GM19452 (cell line): ENCODE data around the gene USP10.

Experiments
- ATAC-seq: cut with Tn5 transposase; IDR thresholded peaks from one replicate; pipeline ENCODE4 v1.9.1; 2021; ENCODE audit not compliant: unreplicated experiment

The USP10 gene

GRCh38 chr16:84800158-84800978, 100.6 kb downstream of the USP10 start:
- ATAC-seq, result no peak

- no peak for ATAC-seq
Observed at GRCh38 chr16:84803146-84803545, 103.3 kb downstream of the USP10 start.

GRCh38 chr16:84804326-84804725, 104.5 kb downstream of the USP10 start:
- no peak for ATAC-seq

GRCh38 chr16:84806256-84806889, 106.6 kb downstream of the USP10 start:
- no peak for ATAC-seq

GRCh38 chr16:84806890-84807258, 107.1 kb downstream of the USP10 start:
- no peak for ATAC-seq

GRCh38 chr16:84807776-84808175, 108.0 kb downstream of the USP10 start:
- no peak for ATAC-seq

- ATAC-seq, result no peak
Observed at GRCh38 chr16:84808826-84809225, 109.0 kb downstream of the USP10 start.

GRCh38 chr16:84810518-84811273, 110.9 kb downstream of the USP10 start:
- no peak for ATAC-seq

GRCh38 chr16:84811529-84811928, 111.7 kb downstream of the USP10 start:
- ATAC-seq, result no peak

GRCh38 chr16:84813141-84813934, 113.5 kb downstream of the USP10 start:
- no peak for ATAC-seq

GRCh38 chr16:84815462-84815861, 115.7 kb downstream of the USP10 start:
- ATAC-seq, result no peak

GRCh38 chr16:84816023-84816422, 116.2 kb downstream of the USP10 start:
- ATAC-seq, result no peak

- no peak for ATAC-seq
Observed at GRCh38 chr16:84816485-84816884, 116.7 kb downstream of the USP10 start.

GRCh38 chr16:84817206-84817605, 117.4 kb downstream of the USP10 start:
- ATAC-seq, result no peak

GRCh38 chr16:84817613-84818012, 117.8 kb downstream of the USP10 start:
- ATAC-seq, result no peak

GRCh38 chr16:84818133-84818532, 118.3 kb downstream of the USP10 start:
- no peak for ATAC-seq

- no peak for ATAC-seq
Observed at GRCh38 chr16:84818989-84819643, 119.3 kb downstream of the USP10 start.

- ATAC-seq, result no peak
Observed at GRCh38 chr16:84819644-84820304, 120.0 kb downstream of the USP10 start, which contains the start of gene CRISPLD2. Gene CRISPLD2 (plus strand): TSS chr16:84819985. CDS start chr16:84838496, 18,511 bp downstream.

GRCh38 chr16:84820305-84820684, 120.5 kb downstream of the USP10 start:
- no peak for ATAC-seq

GRCh38 chr16:84820771-84821170, 121.0 kb downstream of the USP10 start:
- ATAC-seq, result no peak
